OCI-LY1 (cell line): ENCODE results near the gene DPF1.

ENCODE experiments used
- EZH2 ChIP-seq: fragments of 200-600 bp; sonication (generic), shearing (Covaris generic); IDR thresholded peaks from 2 replicates; pipeline ENCODE4 v1.8.0; 2017; ENCODE audit warnings: borderline replicate concordance, mixed run types, mild to moderate bottlenecking, antibody characterized with exemption, low read length, moderate library complexity, mixed read lengths
- TF ChIP-seq, protein P1 (sequence below): fragments of 200-600 bp; sonication (generic), shearing (Covaris generic); IDR thresholded peaks from 2 replicates; pipeline ENCODE4 v1.5.1; 2017; ENCODE audit warnings: mild to moderate bottlenecking, antibody characterized with exemption, low read length, moderate library complexity, mixed read lengths

GRCh38 chr19:38229585-38230073 lies 5.6 kb upstream of the DPF1 start:
- TF ChIP-seq, protein P1, sequence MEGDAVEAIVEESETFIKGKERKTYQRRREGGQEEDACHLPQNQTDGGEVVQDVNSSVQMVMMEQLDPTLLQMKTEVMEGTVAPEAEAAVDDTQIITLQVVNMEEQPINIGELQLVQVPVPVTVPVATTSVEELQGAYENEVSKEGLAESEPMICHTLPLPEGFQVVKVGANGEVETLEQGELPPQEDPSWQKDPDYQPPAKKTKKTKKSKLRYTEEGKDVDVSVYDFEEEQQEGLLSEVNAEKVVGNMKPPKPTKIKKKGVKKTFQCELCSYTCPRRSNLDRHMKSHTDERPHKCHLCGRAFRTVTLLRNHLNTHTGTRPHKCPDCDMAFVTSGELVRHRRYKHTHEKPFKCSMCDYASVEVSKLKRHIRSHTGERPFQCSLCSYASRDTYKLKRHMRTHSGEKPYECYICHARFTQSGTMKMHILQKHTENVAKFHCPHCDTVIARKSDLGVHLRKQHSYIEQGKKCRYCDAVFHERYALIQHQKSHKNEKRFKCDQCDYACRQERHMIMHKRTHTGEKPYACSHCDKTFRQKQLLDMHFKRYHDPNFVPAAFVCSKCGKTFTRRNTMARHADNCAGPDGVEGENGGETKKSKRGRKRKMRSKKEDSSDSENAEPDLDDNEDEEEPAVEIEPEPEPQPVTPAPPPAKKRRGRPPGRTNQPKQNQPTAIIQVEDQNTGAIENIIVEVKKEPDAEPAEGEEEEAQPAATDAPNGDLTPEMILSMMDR: no peak
- no peak for TF ChIP-seq EZH2
